Measurements from ENCODE around the gene VIPR1.

GRCh38 chr3:42461762-42462161, 40.7 kb upstream of the VIPR1 start:
- no peak for TF ChIP-seq POLR2AphosphoS5 (IDR thresholded peaks at IDR 0.05)
- no peak for TF ChIP-seq POLR2A (IDR thresholded peaks at IDR 0.05)
- no peak for TF ChIP-seq CTCF (IDR thresholded peaks at IDR 0.05)
- no peak for TF ChIP-seq EP300 (IDR thresholded peaks at IDR 0.05)
